H1 (cell line): ENCODE results near the gene TTC33. TPM values are rescaled to one million over a fixed set of nuclear protein-coding genes. Genes with fewer than 3 reads are reported as not detected.

ENCODE experiments used
- BACH1 ChIP-seq: IDR thresholded peaks from 2 replicates; pipeline ENCODE4 v1.6.1; 2012; ENCODE audit warnings: low read length, improper control_type of control experiment
- CBX8 ChIP-seq: fragments of 300-800, 300-1000 bp; sonication (generic); IDR thresholded peaks from 2 replicates; pipeline ENCODE4 v1.7.1; 2016; ENCODE audit warnings: low read depth, low read length, borderline replicate concordance
- CTBP2 ChIP-seq: IDR thresholded peaks from 2 replicates; pipeline ENCODE4 v1.7.0; 2011; ENCODE audit warnings: borderline replicate concordance, mild to moderate bottlenecking, moderate library complexity, mixed read lengths, low read length; ENCODE audit not compliant: insufficient read depth, insufficient read length
- EZH2 ChIP-seq: fragments of 200-600 bp; sonication (generic); IDR thresholded peaks from 2 replicates; pipeline ENCODE4 v1.7.1; 2012; ENCODE audit warnings: low read depth, mild to moderate bottlenecking, moderate library complexity, low read length, inconsistent platforms; ENCODE audit not compliant: severe bottlenecking
- FOSL1 ChIP-seq: IDR thresholded peaks from 2 replicates; pipeline ENCODE4 v1.6.1; 2011; ENCODE audit warnings: mild to moderate bottlenecking, low read depth, low read length, moderate library complexity; ENCODE audit not compliant: insufficient read depth
- NRF1 ChIP-seq: IDR thresholded peaks from 2 replicates; pipeline ENCODE4 v1.6.1; 2011; ENCODE audit warnings: mild to moderate bottlenecking, low read depth, low read length, improper control_type of control experiment
- PHF8 ChIP-seq: fragments of 200-600 bp; sonication (generic); conservative IDR thresholded peaks from 2 replicates; pipeline ENCODE4 v1.7.1; 2012; ENCODE audit warnings: low read depth, mild to moderate bottlenecking, inconsistent platforms, low read length, moderate library complexity
- POLR2AphosphoS5 ChIP-seq: IDR thresholded peaks from 2 replicates; pipeline ENCODE4 v1.6.1; 2011; ENCODE audit warnings: low read depth, low read length
- RNF2 ChIP-seq: fragments of 200-900, 300-1000 bp; sonication (generic); IDR thresholded peaks from 2 replicates; pipeline ENCODE4 v1.7.1; 2016; ENCODE audit warnings: borderline replicate concordance, low read depth, mild to moderate bottlenecking, antibody characterized with exemption, low read length; ENCODE audit not compliant: poor library complexity, severe bottlenecking; ENCODE audit errors: missing control alignments
- RXRA ChIP-seq: IDR thresholded peaks from 2 replicates; pipeline ENCODE4 v1.6.1; 2011; ENCODE audit warnings: low read depth, mild to moderate bottlenecking, low read length, moderate library complexity; ENCODE audit not compliant: insufficient read depth
- SIN3A ChIP-seq, 2 experiments: IDR thresholded peaks in 1 of 2; conservative IDR thresholded peaks in 1 of 2; 2 replicates each; pipeline ENCODE4 v1.6.1; 2011 to 2012; ENCODE audit warnings: low read length in 2 of 2, improper control_type of control experiment in 1 of 2, low read depth in 1 of 2, mild to moderate bottlenecking in 1 of 2
- SIX5 ChIP-seq: IDR thresholded peaks from 2 replicates; pipeline ENCODE4 v1.6.1; 2011; ENCODE audit warnings: mild to moderate bottlenecking, low read depth, low read length
- SP4 ChIP-seq: IDR thresholded peaks from 2 replicates; pipeline ENCODE4 v1.6.1; 2012; ENCODE audit warnings: low read length, inconsistent platforms
- polyA plus RNA-seq, 7 experiments: library from polyadenylated mRNA; depleted of rRNA in 3 of 7; stranded (reverse) in 5 of 7; unstranded in 2 of 7; fragments of >200 nt in 5 of 7; fragments of 200-250 nt in 2 of 7; gene quantifications; 1 replicate in 5 of 7; 2 replicates in 1 of 7; 4 replicates in 1 of 7; pipeline versions ENCODE4 v1.2.1 to v1.2.3, GENCODE V29; 2011 to 2013; ENCODE audit warnings: missing spikeins in 2 of 7, mixed read lengths in 2 of 7
- total RNA-seq: library from RNA; stranded (reverse); fragmentation: NEBNext Ultra II Directional; extraction: Animal tissue kit (Norgen Biotek cat#: 25700); gene quantifications from 2 replicates; pipeline ENCODE4 v1.2.1, GENCODE V29; 2021
- TF ChIP-seq, protein P1 (sequence below): IDR thresholded peaks from 2 replicates; pipeline ENCODE4 v1.6.1; 2012; ENCODE audit warnings: low read length, inconsistent platforms
- TF ChIP-seq, protein P2 (sequence below): IDR thresholded peaks from 2 replicates; pipeline ENCODE4 v1.6.1; 2012; ENCODE audit warnings: inconsistent platforms

Gene TTC33
- total and polyA plus RNA-seq, 2 of the 8 experiments (the other 6 are each of a cell fraction or from before 2014, with no cell fraction given), result 1.2 to 12.6 TPM

DNA sequence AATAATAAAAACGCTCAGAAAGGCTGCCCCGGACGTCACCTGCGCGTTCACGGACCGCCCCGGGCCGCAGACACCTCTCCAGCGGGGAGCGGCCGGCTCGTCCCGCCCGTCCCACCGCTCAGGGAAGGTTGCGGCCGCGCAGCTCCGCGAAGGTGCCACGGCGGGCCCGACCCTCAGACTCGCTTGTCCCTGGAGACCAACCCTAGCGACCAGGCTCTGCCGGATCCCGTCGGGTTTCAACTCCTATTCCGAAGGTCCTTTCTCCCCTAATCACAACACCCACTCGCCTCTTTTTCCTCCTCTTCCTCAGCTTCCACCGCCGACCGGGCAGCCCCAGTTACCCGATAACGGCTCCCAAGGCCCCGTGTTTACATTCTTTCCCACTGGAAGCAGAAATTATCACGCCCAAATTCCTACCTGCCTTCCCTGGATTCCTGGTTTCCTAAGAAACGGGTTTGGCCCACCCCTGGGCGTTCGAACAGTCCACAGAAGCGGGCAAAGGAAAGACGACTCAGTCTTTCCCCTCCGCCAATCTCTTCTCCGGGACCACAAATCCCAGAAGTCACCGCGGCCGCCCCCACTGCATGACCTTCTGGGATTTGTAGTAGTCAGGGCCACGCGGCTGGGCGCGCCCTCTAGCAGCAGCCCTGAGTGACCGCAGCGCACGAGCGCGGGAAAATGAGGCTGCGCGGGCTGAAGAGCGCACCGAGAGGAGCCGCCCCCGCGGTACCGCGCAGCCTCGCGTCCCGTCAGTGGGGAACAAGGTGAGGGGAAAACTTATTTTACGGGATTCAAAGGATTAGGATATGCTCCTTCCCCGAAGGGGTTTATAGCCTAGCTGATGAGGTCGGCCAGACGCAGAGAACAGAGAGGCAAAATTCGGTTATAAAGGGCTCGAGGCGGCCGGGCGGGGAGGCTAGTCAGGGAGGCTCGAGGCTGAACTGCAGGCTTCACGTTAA is at the start of gene TTC33 (continued):
- TF ChIP-seq POLR2AphosphoS5 (no peak), RNF2 (no peak), RXRA (no peak), PHF8 (no peak; the same call in 1 of the 2 replicates), SIN3A (conservative IDR thresholded peaks at IDR 0.05 in 1 of 2, IDR thresholded peaks at IDR 0.05 in 1 of 2; ENCODE audit: low read depth in 1 of 2, low read length in 2 of 2) (peak; percentile 21 to 86; a peak in 1 of 4 replicates), CTBP2 (no peak), SP4 (peak; percentile 62; the same call in 1 of the 2 replicates), EZH2 (no peak), BACH1 (peak; percentile 68; the same call in 1 of the 2 replicates), FOSL1 (no peak), CBX8 (no peak), NRF1 (peak; percentile 11; the same call in 1 of the 2 replicates), SIX5 (peak; percentile 98)
- TF ChIP-seq, protein P1, sequence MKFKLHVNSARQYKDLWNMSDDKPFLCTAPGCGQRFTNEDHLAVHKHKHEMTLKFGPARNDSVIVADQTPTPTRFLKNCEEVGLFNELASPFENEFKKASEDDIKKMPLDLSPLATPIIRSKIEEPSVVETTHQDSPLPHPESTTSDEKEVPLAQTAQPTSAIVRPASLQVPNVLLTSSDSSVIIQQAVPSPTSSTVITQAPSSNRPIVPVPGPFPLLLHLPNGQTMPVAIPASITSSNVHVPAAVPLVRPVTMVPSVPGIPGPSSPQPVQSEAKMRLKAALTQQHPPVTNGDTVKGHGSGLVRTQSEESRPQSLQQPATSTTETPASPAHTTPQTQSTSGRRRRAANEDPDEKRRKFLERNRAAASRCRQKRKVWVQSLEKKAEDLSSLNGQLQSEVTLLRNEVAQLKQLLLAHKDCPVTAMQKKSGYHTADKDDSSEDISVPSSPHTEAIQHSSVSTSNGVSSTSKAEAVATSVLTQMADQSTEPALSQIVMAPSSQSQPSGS, result no peak
- TF ChIP-seq, protein P2, sequence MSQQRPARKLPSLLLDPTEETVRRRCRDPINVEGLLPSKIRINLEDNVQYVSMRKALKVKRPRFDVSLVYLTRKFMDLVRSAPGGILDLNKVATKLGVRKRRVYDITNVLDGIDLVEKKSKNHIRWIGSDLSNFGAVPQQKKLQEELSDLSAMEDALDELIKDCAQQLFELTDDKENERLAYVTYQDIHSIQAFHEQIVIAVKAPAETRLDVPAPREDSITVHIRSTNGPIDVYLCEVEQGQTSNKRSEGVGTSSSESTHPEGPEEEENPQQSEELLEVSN, result peak; percentile 98
- TF ChIP-seq, all 59 proteins: peak for 20
